Retina (tissue), 1 donor: ENCODE measurements around the gene ZCCHC14.

Experiments
- DNase-seq: peaks from one replicate; pipeline ENCODE4 v3.0.0-alpha.2; 2016

ZCCHC14 gene

GRCh38 chr16:87423429-87423828 lies 69.4 kb downstream of the ZCCHC14 start:
- DNase-seq, result no peak

- no peak for DNase-seq
Observed at GRCh38 chr16:87422106-87422505, 70.7 kb downstream of the ZCCHC14 start.

GRCh38 chr16:87421003-87421912 lies 71.6 kb downstream of the ZCCHC14 start:
- DNase-seq, result no peak

- no peak for DNase-seq
Observed at GRCh38 chr16:87420026-87421002, 72.5 kb downstream of the ZCCHC14 start.

- no peak for DNase-seq
Observed at GRCh38 chr16:87418644-87419043, 74.2 kb downstream of the ZCCHC14 start.

- no peak for DNase-seq
Observed at GRCh38 chr16:87418216-87418615, 74.6 kb downstream of the ZCCHC14 start.

GRCh38 chr16:87417528-87417910 lies 75.3 kb downstream of the ZCCHC14 start:
- DNase-seq, result no peak

- DNase-seq, result no peak
Observed at GRCh38 chr16:87416826-87417527, 75.8 kb downstream of the ZCCHC14 start.

- no peak for DNase-seq
Observed at GRCh38 chr16:87415441-87415840, 77.4 kb downstream of the ZCCHC14 start.

- DNase-seq, result no peak
Observed at GRCh38 chr16:87414251-87414680, 78.6 kb downstream of the ZCCHC14 start.

GRCh38 chr16:87412996-87413421 lies 79.8 kb downstream of the ZCCHC14 start:
- DNase-seq, result no peak

- DNase-seq, result no peak
Observed at GRCh38 chr16:87412371-87412995, 80.3 kb downstream of the ZCCHC14 start.

- DNase-seq, result no peak
Observed at GRCh38 chr16:87411375-87412271, 81.2 kb downstream of the ZCCHC14 start.

- DNase-seq, result no peak
Observed at GRCh38 chr16:87410968-87411367, 81.9 kb downstream of the ZCCHC14 start.

- no peak for DNase-seq
Observed at GRCh38 chr16:87410530-87410929, 82.3 kb downstream of the ZCCHC14 start.

GRCh38 chr16:87409781-87410180 lies 83.0 kb downstream of the ZCCHC14 start:
- DNase-seq, result no peak

- no peak for DNase-seq
Observed at GRCh38 chr16:87409153-87409552, 83.7 kb downstream of the ZCCHC14 start.

GRCh38 chr16:87407511-87408112 lies 85.2 kb downstream of the ZCCHC14 start:
- DNase-seq, result peak; percentile 76

GRCh38 chr16:87406495-87407088 lies 86.2 kb downstream of the ZCCHC14 start:
- no peak for DNase-seq
